Islet precursor cell (in vitro differentiated cells): ENCODE data around the gene FSTL5.
A peak's percentile ranks its signal among the peaks of the same experiment; 100 is the strongest.
"Not testable (repeated sequence)": the region's sequence is repeated elsewhere in the genome, so short reads cannot be mapped to it uniquely, and the experiment has no call there.

Experiments used
- DNase-seq: peaks from one replicate; pipeline ENCODE4 v3.0.0-alpha.2; 2018

The FSTL5 gene

GRCh38 chr4:161828061-161828460 lies 335.7 kb downstream of the FSTL5 start:
- no peak for DNase-seq

- DNase-seq = peak; percentile 61
These were observed 336.8 kb downstream of the FSTL5 start for GRCh38 chr4:161827013-161827412.

GRCh38 chr4:161823450-161823849 lies 340.4 kb downstream of the FSTL5 start:
- no peak for DNase-seq

- no peak for DNase-seq
These were observed 341.6 kb downstream of the FSTL5 start for GRCh38 chr4:161822174-161822573.

- DNase-seq = no peak
These were observed 345.9 kb downstream of the FSTL5 start for GRCh38 chr4:161817914-161818313.

GRCh38 chr4:161816958-161817357 lies 346.8 kb downstream of the FSTL5 start:
- no peak for DNase-seq

- no peak for DNase-seq
These were observed 348.0 kb downstream of the FSTL5 start for GRCh38 chr4:161815841-161816240.

- DNase-seq = no peak
These were observed 349.9 kb downstream of the FSTL5 start for GRCh38 chr4:161813889-161814288.

- no peak for DNase-seq
These were observed 350.4 kb downstream of the FSTL5 start for GRCh38 chr4:161813389-161813788.

- no peak for DNase-seq
These were observed 360.6 kb downstream of the FSTL5 start for GRCh38 chr4:161803171-161803570.

- DNase-seq = no peak
These were observed 364.1 kb downstream of the FSTL5 start for GRCh38 chr4:161799710-161800109.

GRCh38 chr4:161792991-161793390 lies 370.8 kb downstream of the FSTL5 start:
- DNase-seq = no peak

- no peak for DNase-seq
These were observed 371.8 kb downstream of the FSTL5 start for GRCh38 chr4:161791796-161792556.

- DNase-seq = no peak
These were observed 396.7 kb downstream of the FSTL5 start for GRCh38 chr4:161767116-161767515.

- no peak for DNase-seq
These were observed 401.0 kb downstream of the FSTL5 start for GRCh38 chr4:161762796-161763195.

- no peak for DNase-seq
These were observed 403.8 kb downstream of the FSTL5 start for GRCh38 chr4:161760008-161760407.

GRCh38 chr4:161758412-161758811 lies 405.4 kb downstream of the FSTL5 start:
- not testable (repeated sequence) for DNase-seq

GRCh38 chr4:161728929-161729328 lies 434.9 kb downstream of the FSTL5 start:
- DNase-seq = no peak

- DNase-seq = no peak
These were observed 441.9 kb downstream of the FSTL5 start for GRCh38 chr4:161721947-161722346.

- no peak for DNase-seq
These were observed 446.7 kb downstream of the FSTL5 start for GRCh38 chr4:161717084-161717483.

GRCh38 chr4:161714931-161715330 lies 448.9 kb downstream of the FSTL5 start:
- DNase-seq = no peak

- DNase-seq = no peak
These were observed 449.6 kb downstream of the FSTL5 start for GRCh38 chr4:161714022-161714751.

GRCh38 chr4:161704653-161705052 lies 459.1 kb downstream of the FSTL5 start:
- DNase-seq = no peak

GRCh38 chr4:161704040-161704439 lies 459.8 kb downstream of the FSTL5 start:
- DNase-seq = no peak
